HepG2 (cell line): ENCODE results near the gene SLC36A3. TPM values are rescaled to one million over a fixed set of nuclear protein-coding genes. Genes with fewer than 3 reads are reported as not detected.

Experiments used
- CENPT ChIP-seq: sonication (generic); formaldehyde crosslinking; IDR thresholded peaks from 2 replicates; pipeline ENCODE4 v1.8.0; 2022; ENCODE audit warnings: low read depth, mild to moderate bottlenecking, moderate library complexity, missing genetic modification reagents
- NAIF1 ChIP-seq: sonication (generic); formaldehyde crosslinking; IDR thresholded peaks from 2 replicates; pipeline ENCODE4 v1.5.0; 2020; ENCODE audit warnings: mild to moderate bottlenecking, missing genetic modification reagents, borderline replicate concordance
- TGIF2 ChIP-seq: IDR thresholded peaks from 2 replicates; pipeline ENCODE4 v1.6.1; 2016; ENCODE audit warnings: control low read depth, missing compliant biosample characterization
- TSC22D2 ChIP-seq: sonication (generic); formaldehyde crosslinking; IDR thresholded peaks from 2 replicates; pipeline ENCODE4 v1.5.1; 2020; ENCODE audit warnings: missing genetic modification reagents, mild to moderate bottlenecking, borderline replicate concordance
- ZFP82 ChIP-seq: sonication (generic); formaldehyde crosslinking; IDR thresholded peaks from 2 replicates; pipeline ENCODE4 v1.5.1; 2020; ENCODE audit warnings: mild to moderate bottlenecking, missing genetic modification reagents, borderline replicate concordance
- ZNF207 ChIP-seq: fragments of 450-650 bp; IDR thresholded peaks from 2 replicates; pipeline ENCODE4 v1.6.1; 2016; ENCODE audit warnings: antibody characterized with exemption, borderline replicate concordance
- ZNF713 ChIP-seq: sonication (generic); formaldehyde crosslinking; IDR thresholded peaks from 2 replicates; pipeline ENCODE4 v1.4.0; 2020; ENCODE audit warnings: mild to moderate bottlenecking, missing genetic modification reagents
- polyA plus RNA-seq, 8 experiments: library from polyadenylated mRNA; depleted of rRNA in 3 of 8; stranded (reverse) in 7 of 8; unstranded in 1 of 8; fragments of >200 nt; fragmentation: Illumina TruSeq in 4 of 8; extraction: Trizol in 4 of 8; gene quantifications; 2 replicates each; pipeline versions ENCODE4 v1.2.1 to v1.2.3, GENCODE V29; 2011 to 2016; ENCODE audit warnings: low read depth in 4 of 8, missing spikeins in 1 of 8, mixed read lengths in 1 of 8; ENCODE audit not compliant: insufficient read depth in 1 of 8
- total RNA-seq, 5 experiments: library from RNA; depleted of rRNA; stranded (reverse); fragments of >200 nt; fragmentation: Illumina TruSeq; extraction: Trizol; gene quantifications; 2 replicates each; pipeline ENCODE4 v1.2.3, GENCODE V29; 2016; ENCODE audit warnings: low read depth in 1 of 5
- TF ChIP-seq, protein P1 (sequence below), 2 experiments: fragments of 450-650 bp in 1 of 2; sonication (generic) in 1 of 2; formaldehyde crosslinking in 1 of 2; IDR thresholded peaks; 2 replicates each; pipeline versions ENCODE4 v1.6.1 to v1.8.0; 2016 to 2022; ENCODE audit warnings: antibody characterized with exemption in 1 of 2, mild to moderate bottlenecking in 1 of 2, missing genetic modification reagents in 1 of 2
- TF ChIP-seq, protein P2 (sequence below), 2 experiments: sonication (generic) in 1 of 2; formaldehyde crosslinking in 1 of 2; IDR thresholded peaks; 2 replicates each; pipeline versions ENCODE4 v1.5.1 to v1.6.1; 2011 to 2020; ENCODE audit warnings: borderline replicate concordance in 1 of 2, low read depth in 1 of 2, low read length in 1 of 2, mild to moderate bottlenecking in 1 of 2, missing genetic modification reagents in 1 of 2, moderate library complexity in 1 of 2
- TF ChIP-seq, protein P3 (sequence below): sonication (generic); formaldehyde crosslinking; IDR thresholded peaks from 2 replicates; pipeline ENCODE4 v1.4.0; 2020; ENCODE audit warnings: missing genetic modification reagents
- TF ChIP-seq, protein P4 (sequence below): IDR thresholded peaks from 2 replicates; pipeline ENCODE4 v1.6.1; 2018; ENCODE audit warnings: missing genetic modification reagents, mild to moderate bottlenecking, missing compliant biosample characterization
- TF ChIP-seq, protein P5 (sequence below): sonication (generic); formaldehyde crosslinking; conservative IDR thresholded peaks from 2 replicates; pipeline ENCODE4 v1.4.0; 2020; ENCODE audit warnings: missing genetic modification reagents

The SLC36A3 gene
- total and polyA plus RNA-seq, 2 of the 13 experiments (the other 11 are each of a cell fraction or from before 2014, with no cell fraction given) = not detected

DNA sequence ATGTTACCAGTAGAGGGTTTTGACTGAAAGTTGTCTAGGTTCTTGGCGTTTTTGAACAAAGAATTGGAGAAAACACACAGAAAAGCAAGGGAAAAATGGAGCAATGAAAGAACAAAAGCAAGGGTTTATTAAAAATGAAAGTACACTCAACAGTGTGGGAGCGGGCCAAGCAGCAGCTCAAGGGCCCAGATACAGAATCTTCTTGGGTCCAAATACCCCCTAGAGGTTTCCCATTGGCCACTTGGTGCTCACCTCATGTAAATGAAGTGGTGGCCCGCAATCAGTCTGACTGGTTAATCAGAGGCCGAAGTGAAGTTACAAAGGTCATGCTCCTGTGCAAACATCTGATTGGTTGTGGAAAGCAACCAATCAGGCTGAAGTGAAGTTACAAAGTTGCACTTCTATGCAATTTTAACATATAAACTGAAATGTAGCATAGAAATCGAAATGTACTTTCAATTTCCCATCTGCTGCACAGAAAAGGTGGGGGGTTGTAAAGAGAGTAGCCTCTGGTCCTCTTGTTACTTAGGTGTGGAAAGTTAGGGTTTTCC, 52.5 kb downstream of the SLC36A3 start (continued):
- TF ChIP-seq, protein P1, sequence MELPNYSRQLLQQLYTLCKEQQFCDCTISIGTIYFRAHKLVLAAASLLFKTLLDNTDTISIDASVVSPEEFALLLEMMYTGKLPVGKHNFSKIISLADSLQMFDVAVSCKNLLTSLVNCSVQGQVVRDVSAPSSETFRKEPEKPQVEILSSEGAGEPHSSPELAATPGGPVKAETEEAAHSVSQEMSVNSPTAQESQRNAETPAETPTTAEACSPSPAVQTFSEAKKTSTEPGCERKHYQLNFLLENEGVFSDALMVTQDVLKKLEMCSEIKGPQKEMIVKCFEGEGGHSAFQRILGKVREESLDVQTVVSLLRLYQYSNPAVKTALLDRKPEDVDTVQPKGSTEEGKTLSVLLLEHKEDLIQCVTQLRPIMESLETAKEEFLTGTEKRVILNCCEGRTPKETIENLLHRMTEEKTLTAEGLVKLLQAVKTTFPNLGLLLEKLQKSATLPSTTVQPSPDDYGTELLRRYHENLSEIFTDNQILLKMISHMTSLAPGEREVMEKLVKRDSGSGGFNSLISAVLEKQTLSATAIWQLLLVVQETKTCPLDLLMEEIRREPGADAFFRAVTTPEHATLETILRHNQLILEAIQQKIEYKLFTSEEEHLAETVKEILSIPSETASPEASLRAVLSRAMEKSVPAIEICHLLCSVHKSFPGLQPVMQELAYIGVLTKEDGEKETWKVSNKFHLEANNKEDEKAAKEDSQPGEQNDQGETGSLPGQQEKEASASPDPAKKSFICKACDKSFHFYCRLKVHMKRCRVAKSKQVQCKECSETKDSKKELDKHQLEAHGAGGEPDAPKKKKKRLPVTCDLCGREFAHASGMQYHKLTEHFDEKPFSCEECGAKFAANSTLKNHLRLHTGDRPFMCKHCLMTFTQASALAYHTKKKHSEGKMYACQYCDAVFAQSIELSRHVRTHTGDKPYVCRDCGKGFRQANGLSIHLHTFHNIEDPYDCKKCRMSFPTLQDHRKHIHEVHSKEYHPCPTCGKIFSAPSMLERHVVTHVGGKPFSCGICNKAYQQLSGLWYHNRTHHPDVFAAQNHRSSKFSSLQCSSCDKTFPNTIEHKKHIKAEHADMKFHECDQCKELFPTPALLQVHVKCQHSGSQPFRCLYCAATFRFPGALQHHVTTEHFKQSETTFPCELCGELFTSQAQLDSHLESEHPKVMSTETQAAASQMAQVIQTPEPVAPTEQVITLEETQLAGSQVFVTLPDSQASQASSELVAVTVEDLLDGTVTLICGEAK (IDR thresholded peaks at IDR 0.05) = no peak
- TF ChIP-seq, protein P1 (CRISPR knock-in tag; IDR thresholded peaks at IDR 0.05) = no peak
- TF ChIP-seq, protein P2, sequence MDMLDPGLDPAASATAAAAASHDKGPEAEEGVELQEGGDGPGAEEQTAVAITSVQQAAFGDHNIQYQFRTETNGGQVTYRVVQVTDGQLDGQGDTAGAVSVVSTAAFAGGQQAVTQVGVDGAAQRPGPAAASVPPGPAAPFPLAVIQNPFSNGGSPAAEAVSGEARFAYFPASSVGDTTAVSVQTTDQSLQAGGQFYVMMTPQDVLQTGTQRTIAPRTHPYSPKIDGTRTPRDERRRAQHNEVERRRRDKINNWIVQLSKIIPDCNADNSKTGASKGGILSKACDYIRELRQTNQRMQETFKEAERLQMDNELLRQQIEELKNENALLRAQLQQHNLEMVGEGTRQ (IDR thresholded peaks at IDR 0.05; ENCODE audit: low read depth, low read length) = no peak
- TF ChIP-seq, protein P2 (CRISPR knock-in tag; IDR thresholded peaks at IDR 0.05; ENCODE audit: borderline replicate concordance) = no peak
- TF ChIP-seq ZNF207 (no peak), CENPT (no peak), TSC22D2 (no peak), NAIF1 (CRISPR knock-in tag) (no peak), ZFP82 (CRISPR knock-in tag) (no peak), ZNF713 (CRISPR knock-in tag) (no peak), TGIF2 (CRISPR knock-in tag) (no peak)
- TF ChIP-seq, protein P3, sequence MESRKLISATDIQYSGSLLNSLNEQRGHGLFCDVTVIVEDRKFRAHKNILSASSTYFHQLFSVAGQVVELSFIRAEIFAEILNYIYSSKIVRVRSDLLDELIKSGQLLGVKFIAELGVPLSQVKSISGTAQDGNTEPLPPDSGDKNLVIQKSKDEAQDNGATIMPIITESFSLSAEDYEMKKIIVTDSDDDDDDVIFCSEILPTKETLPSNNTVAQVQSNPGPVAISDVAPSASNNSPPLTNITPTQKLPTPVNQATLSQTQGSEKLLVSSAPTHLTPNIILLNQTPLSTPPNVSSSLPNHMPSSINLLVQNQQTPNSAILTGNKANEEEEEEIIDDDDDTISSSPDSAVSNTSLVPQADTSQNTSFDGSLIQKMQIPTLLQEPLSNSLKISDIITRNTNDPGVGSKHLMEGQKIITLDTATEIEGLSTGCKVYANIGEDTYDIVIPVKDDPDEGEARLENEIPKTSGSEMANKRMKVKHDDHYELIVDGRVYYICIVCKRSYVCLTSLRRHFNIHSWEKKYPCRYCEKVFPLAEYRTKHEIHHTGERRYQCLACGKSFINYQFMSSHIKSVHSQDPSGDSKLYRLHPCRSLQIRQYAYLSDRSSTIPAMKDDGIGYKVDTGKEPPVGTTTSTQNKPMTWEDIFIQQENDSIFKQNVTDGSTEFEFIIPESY = no peak
- TF ChIP-seq, protein P4, sequence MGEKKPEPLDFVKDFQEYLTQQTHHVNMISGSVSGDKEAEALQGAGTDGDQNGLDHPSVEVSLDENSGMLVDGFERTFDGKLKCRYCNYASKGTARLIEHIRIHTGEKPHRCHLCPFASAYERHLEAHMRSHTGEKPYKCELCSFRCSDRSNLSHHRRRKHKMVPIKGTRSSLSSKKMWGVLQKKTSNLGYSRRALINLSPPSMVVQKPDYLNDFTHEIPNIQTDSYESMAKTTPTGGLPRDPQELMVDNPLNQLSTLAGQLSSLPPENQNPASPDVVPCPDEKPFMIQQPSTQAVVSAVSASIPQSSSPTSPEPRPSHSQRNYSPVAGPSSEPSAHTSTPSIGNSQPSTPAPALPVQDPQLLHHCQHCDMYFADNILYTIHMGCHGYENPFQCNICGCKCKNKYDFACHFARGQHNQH (CRISPR knock-in tag) = no peak
- TF ChIP-seq, protein P5, sequence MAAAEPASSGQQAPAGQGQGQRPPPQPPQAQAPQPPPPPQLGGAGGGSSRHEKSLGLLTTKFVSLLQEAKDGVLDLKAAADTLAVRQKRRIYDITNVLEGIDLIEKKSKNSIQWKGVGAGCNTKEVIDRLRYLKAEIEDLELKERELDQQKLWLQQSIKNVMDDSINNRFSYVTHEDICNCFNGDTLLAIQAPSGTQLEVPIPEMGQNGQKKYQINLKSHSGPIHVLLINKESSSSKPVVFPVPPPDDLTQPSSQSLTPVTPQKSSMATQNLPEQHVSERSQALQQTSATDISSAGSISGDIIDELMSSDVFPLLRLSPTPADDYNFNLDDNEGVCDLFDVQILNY (CRISPR knock-in tag) = no peak
